Fibroblast of lung (primary cell): ENCODE results near the gene PLEKHA7.

Experiments
- EZH2 ChIP-seq: IDR thresholded peaks from 2 replicates; pipeline ENCODE4 v1.5.1; 2012; ENCODE audit warnings: low read length, control low read depth, mild to moderate bottlenecking; ENCODE audit errors: missing control alignments
- TF ChIP-seq, protein P1 (sequence below), 2 donors: IDR thresholded peaks in 1 of 2; conservative IDR thresholded peaks in 1 of 2; 1 replicate in 1 of 2; 2 replicates in 1 of 2; pipeline ENCODE4 v1.5.1; 2011 to 2012; ENCODE audit warnings: low read length in 2 of 2, control low read depth in 1 of 2, inconsistent platforms in 1 of 2, low read depth in 1 of 2, mild to moderate bottlenecking in 1 of 2

DNA sequence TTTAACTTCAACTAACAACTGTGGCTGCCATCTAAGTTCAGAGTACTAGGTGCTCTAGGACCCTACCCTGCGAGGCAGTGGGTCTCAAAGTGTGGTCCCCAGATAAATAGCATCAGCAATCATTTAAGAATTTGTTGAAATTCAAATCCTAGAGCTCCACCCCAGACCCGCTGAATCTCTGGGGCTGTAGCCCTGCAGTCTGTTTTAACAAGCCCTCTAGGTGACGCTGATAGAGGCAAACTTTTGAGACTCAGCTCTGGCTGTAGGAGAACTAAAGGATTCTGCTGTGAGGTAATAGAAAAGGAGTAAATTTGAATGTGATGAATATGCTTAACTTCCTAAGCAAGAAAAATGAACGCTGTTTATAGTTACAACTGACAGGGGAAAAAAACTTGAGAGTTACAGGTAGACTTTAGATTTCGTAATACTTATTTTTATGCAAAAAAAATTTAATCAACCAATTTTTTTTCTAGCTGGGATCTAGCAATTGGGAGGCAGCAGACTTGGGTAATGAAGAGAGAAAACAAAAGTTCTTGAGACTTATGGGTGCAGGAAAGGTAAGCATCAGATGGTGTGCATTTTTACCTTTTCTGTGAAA is 270.0 kb downstream of the PLEKHA7 start:
- TF ChIP-seq EZH2, result no peak
- TF ChIP-seq, protein P1, sequence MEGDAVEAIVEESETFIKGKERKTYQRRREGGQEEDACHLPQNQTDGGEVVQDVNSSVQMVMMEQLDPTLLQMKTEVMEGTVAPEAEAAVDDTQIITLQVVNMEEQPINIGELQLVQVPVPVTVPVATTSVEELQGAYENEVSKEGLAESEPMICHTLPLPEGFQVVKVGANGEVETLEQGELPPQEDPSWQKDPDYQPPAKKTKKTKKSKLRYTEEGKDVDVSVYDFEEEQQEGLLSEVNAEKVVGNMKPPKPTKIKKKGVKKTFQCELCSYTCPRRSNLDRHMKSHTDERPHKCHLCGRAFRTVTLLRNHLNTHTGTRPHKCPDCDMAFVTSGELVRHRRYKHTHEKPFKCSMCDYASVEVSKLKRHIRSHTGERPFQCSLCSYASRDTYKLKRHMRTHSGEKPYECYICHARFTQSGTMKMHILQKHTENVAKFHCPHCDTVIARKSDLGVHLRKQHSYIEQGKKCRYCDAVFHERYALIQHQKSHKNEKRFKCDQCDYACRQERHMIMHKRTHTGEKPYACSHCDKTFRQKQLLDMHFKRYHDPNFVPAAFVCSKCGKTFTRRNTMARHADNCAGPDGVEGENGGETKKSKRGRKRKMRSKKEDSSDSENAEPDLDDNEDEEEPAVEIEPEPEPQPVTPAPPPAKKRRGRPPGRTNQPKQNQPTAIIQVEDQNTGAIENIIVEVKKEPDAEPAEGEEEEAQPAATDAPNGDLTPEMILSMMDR (conservative IDR thresholded peaks at IDR 0.05 in 1 of 2, IDR thresholded peaks at IDR 0.05 in 1 of 2; ENCODE audit: low read depth in 1 of 2, low read length in 2 of 2), result no peak
